Esophagus (tissue), 2 donors: ENCODE results near the gene DEDD. TPM values are rescaled to one million over a fixed set of nuclear protein-coding genes. Genes with fewer than 3 reads are reported as not detected.

Source experiments
- H3K27ac ChIP-seq, 2 donors: one replicate each; pipeline ENCODE4 v1.5.1; 2013; ENCODE audit warnings: low read depth in 2 of 2, mild to moderate bottlenecking in 2 of 2, inconsistent platforms in 1 of 2, low read length in 1 of 2, moderate library complexity in 1 of 2
- H3K27me3 ChIP-seq, 2 donors: one replicate each; pipeline ENCODE4 v1.6.1; 2013; ENCODE audit warnings: low read length in 2 of 2, control low read depth in 1 of 2, mild to moderate bottlenecking in 1 of 2; ENCODE audit not compliant: insufficient read depth in 2 of 2, control insufficient read depth in 1 of 2
- H3K36me3 ChIP-seq, 2 donors: one replicate each; pipeline ENCODE4 v1.6.1; 2013; ENCODE audit warnings: low read length in 1 of 2; ENCODE audit not compliant: control insufficient read depth in 2 of 2, insufficient read depth in 2 of 2
- H3K4me1 ChIP-seq, 2 donors: one replicate each; pipeline ENCODE4 v1.6.1; 2013; ENCODE audit warnings: low read length in 1 of 2; ENCODE audit not compliant: control insufficient read depth in 2 of 2, insufficient read depth in 2 of 2
- H3K4me3 ChIP-seq, 2 donors: one replicate each; pipeline ENCODE4 v1.5.1; 2013; ENCODE audit warnings: low read length in 2 of 2, mild to moderate bottlenecking in 2 of 2, low read depth in 1 of 2, moderate library complexity in 1 of 2
- H3K9me3 ChIP-seq, 2 donors: one replicate each; pipeline ENCODE4 v1.6.1; 2013; ENCODE audit warnings: mild to moderate bottlenecking in 2 of 2, low read depth in 1 of 2, low read length in 1 of 2, moderate library complexity in 1 of 2; ENCODE audit not compliant: control insufficient read depth in 2 of 2, insufficient read depth in 1 of 2
- WGBS, 2 donors: extraction: QIAGEN DNeasy Blood & Tissue Kit; methylation state at CpG; one replicate each; pipeline ENCODE4 v1.1.7; 2013; 5-methylcytosine and 5-hydroxymethylcytosine counted together
- polyA plus RNA-seq, 2 donors: library from polyadenylated mRNA; stranded (reverse); fragments of 200-250 nt; gene quantifications; one replicate each; pipeline ENCODE4 v1.2.3, GENCODE V29; 2013
- donor health status: healthy with polysubstance abuse.
- donor health status: Bipolar disorder and iron deficiency.

DEDD gene, protein sequence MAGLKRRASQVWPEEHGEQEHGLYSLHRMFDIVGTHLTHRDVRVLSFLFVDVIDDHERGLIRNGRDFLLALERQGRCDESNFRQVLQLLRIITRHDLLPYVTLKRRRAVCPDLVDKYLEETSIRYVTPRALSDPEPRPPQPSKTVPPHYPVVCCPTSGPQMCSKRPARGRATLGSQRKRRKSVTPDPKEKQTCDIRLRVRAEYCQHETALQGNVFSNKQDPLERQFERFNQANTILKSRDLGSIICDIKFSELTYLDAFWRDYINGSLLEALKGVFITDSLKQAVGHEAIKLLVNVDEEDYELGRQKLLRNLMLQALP
- polyA plus RNA-seq, result 10 to 100 TPM; 15.5 to 24.4 TPM

- 1% methylated on average over 56 to 68 of the region's 68 CpGs for WGBS, 2 donors
- H3K36me3 ChIP-seq, result peaks cover 0 to 6% of the 10 kb centered on the region in 2 donors
- peak within 1 kb of the TSS; percentile 81 to 89 for H3K4me3 ChIP-seq
- H3K27me3 ChIP-seq, result no peaks in the 10 kb centered on the region
- H3K9me3 ChIP-seq, result no peaks in the 10 kb centered on the region
- peaks cover 0 to 2% of the 10 kb centered on the region in 2 donors for H3K4me1 ChIP-seq
- peak within 1 kb of the TSS; percentile 91 to 99 for H3K27ac ChIP-seq
Measured at GRCh38 chr1:161132410-161133219, at the start of gene DEDD. TSS of gene DEDD (minus strand) at chr1:161132667. CDS start at chr1:161124462, 8,205 bp downstream.

- H3K9me3 ChIP-seq, result no peaks in the 10 kb centered on the region
- H3K36me3 ChIP-seq, result no peaks in the 10 kb centered on the region
- no peaks in the 10 kb centered on the region for H3K27me3 ChIP-seq
- no peak overlapping the region for H3K4me3 ChIP-seq
- peaks cover 0 to 3% of the 10 kb centered on the region in 2 donors for H3K4me1 ChIP-seq
- peak overlapping the region; percentile 40 to 45 for H3K27ac ChIP-seq
- WGBS, 2 donors, result 78 to 88% methylated on average over 1 of the region's 1 CpG
Measured at GRCh38 chr1:161182214-161182613, 49.7 kb upstream of the DEDD start.

DNA sequence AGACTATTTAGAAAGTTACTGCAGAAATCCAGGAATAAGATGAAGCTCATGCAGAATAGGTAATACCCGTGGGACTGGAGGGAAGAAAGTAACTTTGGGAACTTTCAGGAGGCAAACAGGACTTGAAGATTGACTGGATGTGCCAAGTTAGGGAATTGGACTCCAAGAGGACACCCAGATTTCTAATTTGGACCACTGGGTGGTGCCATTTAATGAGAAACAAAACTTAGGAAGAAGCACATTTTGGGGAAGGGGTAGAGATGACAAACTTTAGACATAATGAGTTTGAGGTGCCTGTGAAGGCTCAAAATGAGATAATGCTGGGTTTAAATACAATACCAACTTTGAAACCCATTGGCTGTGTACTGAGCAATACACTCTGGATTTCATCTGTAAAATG lies 48.2 kb upstream of the DEDD start:
- Histone ChIP-seq H3K9me3 (no peaks in the 10 kb centered on the region), H3K27ac (no peak overlapping the region), H3K4me3 (no peak overlapping the region), H3K4me1 (peaks cover 6 to 10% of the 10 kb centered on the region in 2 donors), H3K27me3 (no peaks in the 10 kb centered on the region), H3K36me3 (no peaks in the 10 kb centered on the region)
- 64 to 81% methylated on average over 1 of the region's 1 CpG for WGBS, 2 donors

DNA sequence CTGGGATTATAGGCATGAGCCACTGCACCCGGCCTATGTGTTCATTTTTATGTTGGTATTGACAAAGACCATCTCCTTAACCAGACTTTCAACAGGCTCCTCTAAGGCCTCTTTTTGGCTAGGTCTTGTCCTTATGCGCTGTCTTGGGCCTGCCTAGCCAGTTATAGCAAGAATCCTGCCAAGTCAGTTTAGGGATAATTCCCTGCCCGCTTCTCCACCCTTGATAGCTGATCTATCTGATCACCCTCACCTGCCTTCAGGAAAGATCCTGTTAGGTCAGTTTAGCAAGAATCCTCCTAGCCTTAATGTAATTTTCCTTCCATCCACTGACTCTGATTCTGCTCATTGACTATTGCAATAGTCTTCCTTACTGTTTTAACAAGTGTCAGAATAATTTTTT lies 47.2 kb upstream of the DEDD start:
- peak overlapping the region; percentile 18 to 68 for H3K27ac ChIP-seq
- H3K4me3 ChIP-seq, result no peak overlapping the region
- no peaks in the 10 kb centered on the region for H3K9me3 ChIP-seq
- no peaks in the 10 kb centered on the region for H3K27me3 ChIP-seq
- WGBS, 2 donors, result 51 to 77% methylated on average over 3 of the region's 3 CpGs
- H3K36me3 ChIP-seq, result peaks cover 3 to 5% of the 10 kb centered on the region in 2 donors
- H3K4me1 ChIP-seq, result peaks cover 6 to 10% of the 10 kb centered on the region in 2 donors

DNA sequence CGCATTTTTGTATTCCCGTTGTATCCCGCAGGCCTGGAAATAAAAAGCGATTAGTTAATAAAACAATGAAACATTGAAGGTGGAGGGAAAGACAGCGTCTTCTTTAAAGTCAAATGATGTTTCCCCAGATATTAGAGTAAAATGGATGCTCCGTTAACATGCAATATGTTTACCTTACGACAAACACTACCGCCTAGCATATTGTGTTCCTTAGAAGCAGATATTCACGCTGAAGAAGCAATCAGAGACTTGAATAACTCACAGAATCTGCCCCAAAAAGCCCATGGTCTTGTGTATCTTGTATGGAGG lies 45.4 kb upstream of the DEDD start:
- WGBS, 2 donors, result 38 to 54% methylated on average over 9 of the region's 9 CpGs
- peaks cover 7 to 10% of the 10 kb centered on the region in 2 donors for H3K4me1 ChIP-seq

DNA sequence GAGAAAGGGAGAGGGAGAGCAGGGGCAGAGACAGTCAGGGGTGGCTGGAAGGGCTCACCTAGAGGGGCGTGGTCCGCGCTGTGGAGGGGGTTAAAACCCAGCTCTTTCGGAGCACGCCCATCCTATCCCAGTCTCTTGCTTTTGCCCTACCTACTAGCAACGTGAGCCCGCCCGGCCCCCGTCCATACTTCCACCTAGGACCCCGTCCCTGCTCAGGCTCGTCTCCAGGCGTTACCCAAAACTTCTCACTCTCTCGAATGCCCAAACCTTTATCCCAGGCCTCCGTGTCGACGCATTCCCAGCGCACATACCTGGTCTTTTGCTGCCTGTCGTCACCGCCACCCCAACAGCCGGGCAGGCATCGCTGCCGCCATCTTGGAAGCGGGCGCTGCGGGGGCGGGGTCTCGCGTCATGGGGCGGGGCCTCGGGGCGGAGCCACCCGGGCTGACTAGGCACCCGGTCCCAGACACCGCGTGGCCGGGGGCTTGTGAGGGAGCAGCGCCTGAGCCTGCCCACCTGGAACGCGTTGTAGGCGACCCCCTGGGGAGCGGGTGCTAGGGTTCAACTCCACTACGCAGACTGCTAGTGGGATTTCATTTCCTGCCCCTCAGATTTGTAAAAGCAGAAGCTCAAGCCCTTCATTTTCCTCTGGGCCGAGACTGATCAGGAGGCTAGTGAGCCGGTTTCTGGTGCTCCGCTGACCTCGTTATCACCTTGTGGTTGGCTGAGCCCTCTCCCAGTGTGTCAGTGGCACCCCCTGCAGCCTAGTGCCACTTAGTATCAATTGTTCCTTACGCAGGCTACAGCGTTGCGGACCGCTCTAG lies 44.9 kb upstream of the DEDD start, which contains the start of gene B4GALT3:
Gene B4GALT3 (minus strand): TSS at position 396 of the 824 bp plus-strand sequence. CDS start 1,447 bp downstream, outside the sequence.
- no peaks in the 10 kb centered on the region for H3K27me3 ChIP-seq
- H3K27ac ChIP-seq, result peak within 1 kb of the TSS; percentile 82 to 91
- 2 to 4% methylated on average over 47 to 50 of the region's 50 CpGs for WGBS, 2 donors
- H3K4me1 ChIP-seq, result peaks cover 9 to 12% of the 10 kb centered on the region in 2 donors
- no peaks in the 10 kb centered on the region for H3K9me3 ChIP-seq
- peak within 1 kb of the TSS; percentile 78 to 87 for H3K4me3 ChIP-seq
- H3K36me3 ChIP-seq, result peaks cover 8 to 15% of the 10 kb centered on the region in 2 donors

More for the DNA sequence above, 45.4 kb upstream of the DEDD start:
- Histone ChIP-seq H3K36me3 (peaks cover 8 to 12% of the 10 kb centered on the region in 2 donors), H3K27ac (peak overlapping the region; percentile 82 to 91), H3K27me3 (no peaks in the 10 kb centered on the region), H3K9me3 (no peaks in the 10 kb centered on the region), H3K4me3 (peak overlapping the region; percentile 78 to 87)

GRCh38 chr1:161176468-161177111 lies 44.1 kb upstream of the DEDD start:
- H3K27ac ChIP-seq, result peak overlapping the region; percentile 82 to 91
- 11 to 13% methylated on average over 16 to 17 of the region's 17 CpGs for WGBS, 2 donors
- H3K36me3 ChIP-seq, result peaks cover 13 to 18% of the 10 kb centered on the region in 2 donors
- H3K4me3 ChIP-seq, result peak overlapping the region; percentile 78 to 87
- no peaks in the 10 kb centered on the region for H3K27me3 ChIP-seq
- peaks cover 9 to 10% of the 10 kb centered on the region in 2 donors for H3K4me1 ChIP-seq
- H3K9me3 ChIP-seq, result no peaks in the 10 kb centered on the region

DNA sequence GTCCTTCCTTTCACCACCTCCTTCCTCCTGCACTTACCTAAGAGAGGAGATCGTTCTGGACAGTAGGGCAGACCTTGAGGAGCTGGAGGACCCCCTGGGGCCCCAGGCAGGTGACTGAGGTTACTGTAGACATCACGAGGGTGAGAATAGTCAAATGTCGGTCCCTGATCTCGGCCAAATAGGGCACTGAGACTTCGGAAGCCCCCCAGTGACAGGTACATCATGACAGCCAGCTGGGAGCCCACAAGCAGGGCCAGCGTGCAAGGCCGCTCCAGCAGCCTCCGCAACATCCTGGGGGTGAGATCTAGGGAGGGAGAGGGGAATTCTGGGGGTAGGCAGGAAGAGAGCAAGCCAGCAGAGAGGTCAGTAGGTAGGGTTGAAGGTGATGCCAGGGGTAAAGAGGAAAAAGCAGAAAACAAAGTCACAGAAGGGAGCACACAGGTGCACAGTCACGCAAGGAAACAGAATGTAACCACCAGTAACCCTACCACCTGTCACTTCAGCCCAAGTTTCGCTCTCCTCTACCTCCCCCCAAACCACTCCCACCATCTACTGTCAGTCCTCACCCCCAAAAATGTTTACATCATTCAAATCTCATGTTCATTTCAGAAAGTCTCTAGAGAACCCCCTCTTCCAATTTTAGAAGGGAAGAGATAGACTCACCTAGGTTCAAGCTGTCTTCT lies 43.4 kb upstream of the DEDD start:
- peak overlapping the region; percentile 78 to 87 for H3K4me3 ChIP-seq
- peak overlapping the region in 1 of 2 donors; percentile 82 for H3K27ac ChIP-seq
- no peaks in the 10 kb centered on the region for H3K27me3 ChIP-seq
- 85 to 87% methylated on average over 10 of the region's 10 CpGs for WGBS, 2 donors
- peaks cover 9 to 10% of the 10 kb centered on the region in 2 donors for H3K4me1 ChIP-seq
- H3K36me3 ChIP-seq, result peaks cover 19 to 23% of the 10 kb centered on the region in 2 donors
- no peaks in the 10 kb centered on the region for H3K9me3 ChIP-seq
